CD4-positive, CD25-positive, alpha-beta regulatory T cell (primary cell): ENCODE measurements around the gene TVP23C. TPM values are rescaled to one million over a fixed set of nuclear protein-coding genes. Genes with fewer than 3 reads are reported as not detected.

Experiments used
- ATAC-seq, 2 donors: fragments of 150-1000 bp; cut with Tn5 transposase; one replicate each; pipeline ENCODE4 v1.10.0; 2021; ENCODE audit warnings: low read depth in 2 of 2, moderate number of reproducible peaks in 2 of 2, moderate library complexity in 1 of 2
- DNase-seq, 3 donors: peaks; one replicate each; pipeline versions ENCODE4 v3.0.0 to v3.0.0-alpha.2; 2012 to 2022; ENCODE audit warnings: mixed read lengths in 1 of 3
- H3K27ac ChIP-seq: one replicate; pipeline ENCODE4 v1.7.0; 2013; ENCODE audit warnings: mild to moderate bottlenecking, low read length; ENCODE audit not compliant: insufficient read depth, poor library complexity, severe bottlenecking
- H3K27me3 ChIP-seq: one replicate; pipeline ENCODE4 v1.7.0; 2013; ENCODE audit warnings: low read length; ENCODE audit not compliant: control insufficient read depth, insufficient read depth
- H3K36me3 ChIP-seq: one replicate; pipeline ENCODE4 v1.7.0; 2013; ENCODE audit warnings: mild to moderate bottlenecking, low read length, moderate library complexity; ENCODE audit not compliant: control insufficient read depth, insufficient read depth
- H3K4me1 ChIP-seq: 2 replicates; pipeline ENCODE4 v1.7.0; 2013; ENCODE audit warnings: mild to moderate bottlenecking, low read length; ENCODE audit not compliant: insufficient read depth, control insufficient read depth, poor library complexity, severe bottlenecking
- H3K4me3 ChIP-seq: one replicate; pipeline ENCODE4 v1.7.0; 2013; ENCODE audit warnings: low read depth, mild to moderate bottlenecking, low read length, moderate library complexity
- H3K9me3 ChIP-seq, 2 experiments: 1 replicate in 1 of 2; 2 replicates in 1 of 2; pipeline ENCODE4 v1.7.0; 2013; ENCODE audit warnings: low read length in 2 of 2, mild to moderate bottlenecking in 1 of 2, moderate library complexity in 1 of 2; ENCODE audit not compliant: control insufficient read depth in 2 of 2
- H3K27ac Mint-ChIP-seq, 3 donors: one replicate each; pipeline ENCODE4 v1.8.0; 2020 to 2022; ENCODE audit warnings: mild to moderate bottlenecking in 3 of 3, mixed read lengths in 3 of 3, moderate library complexity in 2 of 3
- H3K27me3 Mint-ChIP-seq: one replicate; pipeline ENCODE4 v1.8.0; 2022; ENCODE audit warnings: mild to moderate bottlenecking, mixed read lengths
- H3K36me3 Mint-ChIP-seq: one replicate; pipeline ENCODE4 v1.8.0; 2020; ENCODE audit warnings: mixed read lengths
- H3K4me1 Mint-ChIP-seq, 4 donors: one replicate each; pipeline ENCODE4 v1.8.0; 2020 to 2022; ENCODE audit warnings: mixed read lengths in 4 of 4, mild to moderate bottlenecking in 1 of 4
- H3K4me3 Mint-ChIP-seq, 4 donors: one replicate each; pipeline ENCODE4 v1.8.0; 2020 to 2022; ENCODE audit warnings: mild to moderate bottlenecking in 4 of 4, mixed read lengths in 4 of 4, moderate library complexity in 3 of 4
- H3K9me3 Mint-ChIP-seq, 7 donors: one replicate each; pipeline ENCODE4 v1.8.0; 2020 to 2022; ENCODE audit warnings: mixed read lengths in 7 of 7, mild to moderate bottlenecking in 3 of 7, moderate library complexity in 2 of 7
- polyA plus RNA-seq, 4 donors: library from polyadenylated mRNA; unstranded; fragments of 300-500 nt; fragmentation: Illumina TruSeq; gene quantifications; one replicate each; pipeline ENCODE4 v1.2.3, GENCODE V29; 2021
- total RNA-seq: library from RNA; stranded (reverse); gene quantifications from one replicate; pipeline ENCODE4 v1.2.3, GENCODE V29; 2022

The TVP23C gene
- total and polyA plus RNA-seq, 5 donors from 2014 or later: 3.2 to 48.9 (median 4.5) TPM

DNA sequence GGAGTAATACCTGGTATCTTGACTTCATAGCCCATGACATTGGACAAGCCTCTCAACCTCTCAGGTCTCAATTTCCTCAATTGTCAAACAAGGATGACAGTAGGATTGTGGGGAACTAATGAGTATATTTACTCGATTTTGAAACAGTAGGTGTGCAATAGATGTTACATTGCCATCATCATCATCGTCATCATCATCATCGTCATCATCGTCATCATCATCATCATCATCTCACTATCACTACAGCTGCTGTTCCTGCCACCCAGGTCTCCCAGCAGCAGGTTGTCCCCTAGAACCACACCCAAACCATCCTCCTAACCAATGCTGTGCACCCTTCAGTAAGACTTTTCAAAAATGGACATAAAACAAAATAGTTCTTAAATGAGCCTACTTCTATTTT is 71.1 kb downstream of the TVP23C start:
- no peak for ATAC-seq
- Histone ChIP-seq H3K27me3 (no peaks in the 10 kb centered on the region), H3K4me3 (no peak overlapping the region), H3K27ac (no peak overlapping the region), H3K4me1 (no peaks in the 10 kb centered on the region), H3K9me3 (no peaks in the 10 kb centered on the region), H3K36me3 (peaks cover 15% of the 10 kb centered on the region)
- H3K27ac Mint-ChIP-seq: no peak overlapping the region
- no peaks in the 10 kb centered on the region for H3K9me3 Mint-ChIP-seq
- H3K4me3 Mint-ChIP-seq: no peak overlapping the region
- peaks cover 35% of the 10 kb centered on the region for H3K36me3 Mint-ChIP-seq
- no peak for DNase-seq
- no peaks in the 10 kb centered on the region for H3K4me1 Mint-ChIP-seq
- H3K27me3 Mint-ChIP-seq: no peaks in the 10 kb centered on the region

DNA sequence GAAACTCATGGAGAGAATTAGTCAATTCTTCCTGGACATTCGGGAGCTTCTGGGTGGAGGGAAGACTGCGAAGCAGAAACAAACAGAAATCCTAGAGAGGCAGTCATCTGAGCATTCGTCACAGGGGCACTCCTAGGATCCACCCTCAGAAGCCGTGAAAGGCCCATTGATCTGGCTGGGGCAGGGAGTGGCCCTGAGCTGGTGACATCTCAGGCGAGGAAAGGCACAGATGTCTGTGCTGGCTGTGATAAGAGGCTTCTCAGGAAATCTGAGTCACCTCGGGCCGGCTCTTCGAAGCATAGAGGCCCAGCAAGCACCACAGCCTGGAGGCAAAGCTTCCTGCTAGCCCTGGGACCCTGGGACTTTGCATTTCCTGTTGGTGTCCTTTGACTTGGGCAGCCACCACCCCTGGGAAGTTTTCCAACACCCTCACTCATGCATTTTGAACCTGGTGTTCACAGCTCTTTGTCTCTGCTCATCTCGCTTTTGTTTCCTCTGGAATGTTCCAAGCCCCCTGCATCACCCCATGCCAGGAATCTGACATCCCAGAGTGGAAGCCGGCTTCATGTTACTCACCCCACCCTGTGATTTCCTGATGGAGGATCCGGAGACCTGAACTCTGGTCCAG is 72.5 kb downstream of the TVP23C start:
- Mint-ChIP-seq H3K9me3 (no peaks in the 10 kb centered on the region), H3K27me3 (no peaks in the 10 kb centered on the region), H3K36me3 (peaks cover 29% of the 10 kb centered on the region), H3K4me3 (peak overlapping the region in 1 of 4 donors; percentile 29), H3K4me1 (no peaks in the 10 kb centered on the region), H3K27ac (no peak overlapping the region)
- Histone ChIP-seq H3K27me3 (no peaks in the 10 kb centered on the region), H3K9me3 (no peaks in the 10 kb centered on the region), H3K36me3 (peaks cover 4% of the 10 kb centered on the region), H3K27ac (no peak overlapping the region), H3K4me3 (no peak overlapping the region), H3K4me1 (no peaks in the 10 kb centered on the region)
- ATAC-seq (no peak), DNase-seq (no peak)

GRCh38 chr17:15488557-15488956 is 74.7 kb downstream of the TVP23C start:
- Mint-ChIP-seq H3K27ac (peak overlapping the region in 1 of 3 donors; percentile 46), H3K27me3 (no peaks in the 10 kb centered on the region), H3K4me1 (peaks cover 0 to 10% (median 0%) of the 10 kb centered on the region in 4 donors), H3K4me3 (no peak overlapping the region), H3K9me3 (no peaks in the 10 kb centered on the region), H3K36me3 (peaks cover 25% of the 10 kb centered on the region)
- ATAC-seq: no peak
- Histone ChIP-seq H3K36me3 (peaks cover 5% of the 10 kb centered on the region), H3K9me3 (no peaks in the 10 kb centered on the region), H3K27ac (no peak overlapping the region), H3K4me1 (no peaks in the 10 kb centered on the region), H3K4me3 (no peak overlapping the region), H3K27me3 (no peaks in the 10 kb centered on the region)
- DNase-seq: no peak

DNA sequence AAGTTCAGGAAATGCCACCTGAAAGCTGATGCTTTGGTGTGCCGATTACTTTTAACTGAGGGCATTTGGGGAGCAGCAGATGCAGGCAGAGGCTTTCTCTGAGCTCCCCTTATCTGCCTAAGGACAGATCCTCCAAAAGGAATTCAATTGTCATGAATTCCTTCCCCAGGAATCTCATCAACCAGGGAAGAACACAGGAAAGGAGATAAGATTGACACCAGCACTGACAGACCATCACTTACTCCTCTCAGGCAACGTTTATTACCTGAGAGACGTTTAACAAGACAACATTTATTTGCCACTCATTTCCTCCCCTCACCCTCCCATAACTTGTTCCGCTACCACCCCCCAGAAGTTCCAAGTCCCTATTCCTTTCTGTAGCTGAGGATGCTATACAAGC is 78.2 kb downstream of the TVP23C start:
- no peak for DNase-seq
- no peak overlapping the region for H3K4me3 ChIP-seq
- no peak overlapping the region for H3K27ac ChIP-seq
- Mint-ChIP-seq H3K4me1 (peaks cover 0 to 10% (median 0%) of the 10 kb centered on the region in 4 donors), H3K9me3 (no peaks in the 10 kb centered on the region), H3K4me3 (no peak overlapping the region), H3K36me3 (peaks cover 30% of the 10 kb centered on the region), H3K27me3 (no peaks in the 10 kb centered on the region), H3K27ac (peak overlapping the region in 1 of 3 donors; percentile 85)
- H3K36me3 ChIP-seq: peaks cover 12% of the 10 kb centered on the region
- ATAC-seq: no peak
- H3K9me3 ChIP-seq: no peaks in the 10 kb centered on the region
- no peaks in the 10 kb centered on the region for H3K4me1 ChIP-seq
- H3K27me3 ChIP-seq: no peaks in the 10 kb centered on the region

DNA sequence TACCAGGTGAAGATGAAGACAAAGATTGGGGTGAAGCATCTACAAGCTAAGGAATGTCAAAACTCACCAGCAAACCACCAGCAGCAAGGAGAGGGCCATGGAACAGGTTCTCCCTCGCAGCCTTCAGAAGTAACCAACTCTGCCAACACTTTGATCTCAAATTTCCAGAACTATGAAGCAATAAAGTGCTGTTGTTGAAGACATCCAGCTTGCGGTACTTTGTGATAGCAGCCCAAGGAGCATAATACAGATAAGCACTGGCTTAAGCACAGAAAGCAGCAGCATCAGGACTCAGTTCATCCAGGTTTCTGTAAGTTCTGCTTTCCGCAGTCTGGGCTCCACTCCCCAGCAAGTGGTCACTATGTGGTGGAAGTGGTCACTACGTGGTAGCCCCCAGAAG is 79.9 kb downstream of the TVP23C start:
- ATAC-seq (no peak), DNase-seq (no peak)
- H3K36me3 ChIP-seq: peaks cover 12% of the 10 kb centered on the region
- Mint-ChIP-seq H3K4me1 (peaks cover 0 to 15% (median 1%) of the 10 kb centered on the region in 4 donors), H3K27ac (no peak overlapping the region), H3K9me3 (no peaks in the 10 kb centered on the region), H3K27me3 (no peaks in the 10 kb centered on the region), H3K36me3 (peaks cover 35% of the 10 kb centered on the region), H3K4me3 (no peak overlapping the region)
- H3K4me1 ChIP-seq: no peaks in the 10 kb centered on the region
- no peak overlapping the region for H3K4me3 ChIP-seq
- no peak overlapping the region for H3K27ac ChIP-seq
- no peaks in the 10 kb centered on the region for H3K27me3 ChIP-seq
- H3K9me3 ChIP-seq: no peaks in the 10 kb centered on the region

GRCh38 chr17:15482476-15482875 is 80.8 kb downstream of the TVP23C start:
- no peak for DNase-seq
- H3K4me1 Mint-ChIP-seq: peaks cover 0 to 15% (median 1%) of the 10 kb centered on the region in 4 donors
- Histone ChIP-seq H3K4me1 (no peaks in the 10 kb centered on the region), H3K36me3 (peaks cover 12% of the 10 kb centered on the region), H3K4me3 (no peak overlapping the region), H3K27ac (no peak overlapping the region), H3K27me3 (no peaks in the 10 kb centered on the region), H3K9me3 (no peaks in the 10 kb centered on the region)
- no peaks in the 10 kb centered on the region for H3K9me3 Mint-ChIP-seq
- H3K27me3 Mint-ChIP-seq: no peaks in the 10 kb centered on the region
- H3K4me3 Mint-ChIP-seq: no peak overlapping the region
- H3K36me3 Mint-ChIP-seq: peaks cover 31% of the 10 kb centered on the region
- no peak overlapping the region for H3K27ac Mint-ChIP-seq
- no peak for ATAC-seq

GRCh38 chr17:15481481-15481880 is 81.8 kb downstream of the TVP23C start:
- no peak overlapping the region for H3K4me3 ChIP-seq
- ATAC-seq (no peak), DNase-seq (no peak)
- Mint-ChIP-seq H3K36me3 (peaks cover 35% of the 10 kb centered on the region), H3K9me3 (no peaks in the 10 kb centered on the region), H3K27ac (no peak overlapping the region), H3K27me3 (no peaks in the 10 kb centered on the region), H3K4me3 (no peak overlapping the region), H3K4me1 (peaks cover 0 to 15% (median 2%) of the 10 kb centered on the region in 4 donors)
- H3K9me3 ChIP-seq: no peaks in the 10 kb centered on the region
- no peaks in the 10 kb centered on the region for H3K27me3 ChIP-seq
- peaks cover 12% of the 10 kb centered on the region for H3K36me3 ChIP-seq
- H3K27ac ChIP-seq: no peak overlapping the region
- H3K4me1 ChIP-seq: no peaks in the 10 kb centered on the region

DNA sequence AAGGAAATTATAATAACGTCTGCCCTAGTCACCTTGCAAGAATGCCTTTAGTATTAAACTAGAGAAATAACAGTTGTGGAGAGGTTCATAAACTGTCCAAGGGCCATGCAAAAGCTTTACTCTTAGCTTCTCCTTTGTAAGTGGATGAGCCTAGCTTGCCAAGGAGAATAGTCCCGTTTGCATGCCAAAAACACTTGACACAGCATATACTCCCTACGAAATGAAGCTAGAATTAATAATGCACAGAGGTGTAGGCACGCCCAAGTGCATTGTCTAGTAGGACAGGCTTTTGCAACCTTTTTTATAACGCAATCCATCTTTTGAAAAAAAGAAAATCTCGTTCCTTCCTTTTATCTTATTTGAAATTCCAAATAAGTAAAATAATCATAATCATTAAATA is 83.1 kb downstream of the TVP23C start:
- peaks cover 45% of the 10 kb centered on the region for H3K36me3 Mint-ChIP-seq
- peaks cover 0 to 15% (median 2%) of the 10 kb centered on the region in 4 donors for H3K4me1 Mint-ChIP-seq
- DNase-seq (no peak), ATAC-seq (no peak)
- H3K27ac ChIP-seq: no peak overlapping the region
- no peak overlapping the region for H3K27ac Mint-ChIP-seq
- no peaks in the 10 kb centered on the region for H3K9me3 Mint-ChIP-seq
- H3K4me3 ChIP-seq: no peak overlapping the region
- H3K9me3 ChIP-seq: no peaks in the 10 kb centered on the region
- no peaks in the 10 kb centered on the region for H3K4me1 ChIP-seq
- H3K27me3 ChIP-seq: no peaks in the 10 kb centered on the region
- no peak overlapping the region for H3K4me3 Mint-ChIP-seq
- no peaks in the 10 kb centered on the region for H3K27me3 Mint-ChIP-seq
- peaks cover 12% of the 10 kb centered on the region for H3K36me3 ChIP-seq
